ENCODE results near the gene PLXDC1.

DNA sequence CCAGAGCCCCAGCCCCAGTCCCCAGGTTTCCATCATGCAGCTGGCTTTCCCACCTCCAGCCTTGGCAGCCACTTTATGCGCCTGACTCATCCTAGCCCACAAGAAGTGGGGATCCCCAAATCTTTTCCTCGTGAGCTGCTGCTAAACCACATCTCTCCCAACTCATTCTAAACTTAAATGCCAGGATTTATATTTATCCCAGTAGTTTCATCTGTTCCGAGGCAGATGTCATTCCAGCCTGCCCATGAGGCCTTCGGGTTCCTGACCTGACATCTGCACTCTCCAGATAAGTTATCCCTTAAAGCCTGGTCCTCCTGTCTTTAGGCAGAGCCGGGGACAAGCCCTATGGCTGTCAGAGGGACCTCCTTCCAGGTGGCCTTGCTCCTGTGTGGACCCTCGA lies 16.6 kb downstream of the PLXDC1 start:
- TF ChIP-seq, protein P1, sequence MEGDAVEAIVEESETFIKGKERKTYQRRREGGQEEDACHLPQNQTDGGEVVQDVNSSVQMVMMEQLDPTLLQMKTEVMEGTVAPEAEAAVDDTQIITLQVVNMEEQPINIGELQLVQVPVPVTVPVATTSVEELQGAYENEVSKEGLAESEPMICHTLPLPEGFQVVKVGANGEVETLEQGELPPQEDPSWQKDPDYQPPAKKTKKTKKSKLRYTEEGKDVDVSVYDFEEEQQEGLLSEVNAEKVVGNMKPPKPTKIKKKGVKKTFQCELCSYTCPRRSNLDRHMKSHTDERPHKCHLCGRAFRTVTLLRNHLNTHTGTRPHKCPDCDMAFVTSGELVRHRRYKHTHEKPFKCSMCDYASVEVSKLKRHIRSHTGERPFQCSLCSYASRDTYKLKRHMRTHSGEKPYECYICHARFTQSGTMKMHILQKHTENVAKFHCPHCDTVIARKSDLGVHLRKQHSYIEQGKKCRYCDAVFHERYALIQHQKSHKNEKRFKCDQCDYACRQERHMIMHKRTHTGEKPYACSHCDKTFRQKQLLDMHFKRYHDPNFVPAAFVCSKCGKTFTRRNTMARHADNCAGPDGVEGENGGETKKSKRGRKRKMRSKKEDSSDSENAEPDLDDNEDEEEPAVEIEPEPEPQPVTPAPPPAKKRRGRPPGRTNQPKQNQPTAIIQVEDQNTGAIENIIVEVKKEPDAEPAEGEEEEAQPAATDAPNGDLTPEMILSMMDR (IDR thresholded peaks at IDR 0.05; ENCODE audit: insufficient read depth, low read length) = no peak
- TF ChIP-seq SPI1 (IDR thresholded peaks at IDR 0.05; ENCODE audit: borderline replicate concordance, low read depth) = no peak
